Kidney epithelial cell (primary cell): ENCODE data around the gene POLR2B. TPM values are rescaled to one million over a fixed set of nuclear protein-coding genes. Genes with fewer than 3 reads are reported as not detected.
"Not testable (repeated sequence)": the region's sequence is repeated elsewhere in the genome, so short reads cannot be mapped to it uniquely, and the experiment has no call there.

Source experiments
- DNase-seq: peaks from one replicate; pipeline ENCODE4 v3.0.0-alpha.2; 2010; ENCODE audit warnings: low read depth
- H3K27me3 ChIP-seq: 2 replicates; pipeline ENCODE4 v1.6.0; 2011; ENCODE audit warnings: low read length; ENCODE audit not compliant: control insufficient read depth, insufficient read depth
- H3K36me3 ChIP-seq: 2 replicates; pipeline ENCODE4 v1.5.1; 2011; ENCODE audit warnings: low read length; ENCODE audit not compliant: control insufficient read depth, insufficient read depth
- H3K4me3 ChIP-seq: 2 replicates; pipeline ENCODE4 v1.5.1; 2011; ENCODE audit warnings: low read depth, mild to moderate bottlenecking, control low read depth, low read length
- CTCF ChIP-seq: IDR thresholded peaks from 2 replicates; pipeline ENCODE4 v1.5.1; 2011; ENCODE audit warnings: mild to moderate bottlenecking, moderate library complexity, low read length, control low read depth, inconsistent platforms; ENCODE audit not compliant: insufficient read depth, poor library complexity, severe bottlenecking
- total RNA-seq: library from RNA; depleted of rRNA; stranded (reverse); fragments of >200 nt; gene quantifications from 2 replicates; pipeline ENCODE4 v1.2.3, GENCODE V29; 2015

The POLR2B gene
- total RNA-seq, 1 donor from 2014 or later, result 124 TPM

GRCh38 chr4:57048590-57049304 lies 70.1 kb downstream of the POLR2B start:
- Histone ChIP-seq H3K36me3 (peaks cover 3% of the 10 kb centered on the region), H3K27me3 (no peaks in the 10 kb centered on the region), H3K4me3 (no peak overlapping the region)
- TF ChIP-seq CTCF, result no peak
- DNase-seq, result no peak

GRCh38 chr4:57051095-57051494 lies 72.4 kb downstream of the POLR2B start:
- H3K36me3 ChIP-seq, result peaks cover 3% of the 10 kb centered on the region

GRCh38 chr4:57051524-57051923 lies 72.8 kb downstream of the POLR2B start:
- no peak for DNase-seq
- no peak for TF ChIP-seq CTCF
- no peak overlapping the region for H3K4me3 ChIP-seq
- H3K27me3 ChIP-seq, result no peaks in the 10 kb centered on the region
- peaks cover 3% of the 10 kb centered on the region for H3K36me3 ChIP-seq

More at GRCh38 chr4:57051095-57051494, 72.4 kb downstream of the POLR2B start:
- Histone ChIP-seq H3K4me3 (no peak overlapping the region), H3K27me3 (no peaks in the 10 kb centered on the region)
- DNase-seq, result no peak
- TF ChIP-seq CTCF, result no peak

GRCh38 chr4:57053508-57053907 lies 74.8 kb downstream of the POLR2B start:
- Histone ChIP-seq H3K4me3 (no peak overlapping the region), H3K27me3 (no peaks in the 10 kb centered on the region), H3K36me3 (peaks cover 3% of the 10 kb centered on the region)
- peak; percentile 61 for DNase-seq
- TF ChIP-seq CTCF, result no peak

- no peak for TF ChIP-seq CTCF
- Histone ChIP-seq H3K27me3 (no peaks in the 10 kb centered on the region), H3K36me3 (peaks cover 3% of the 10 kb centered on the region), H3K4me3 (no peak overlapping the region)
- no peak for DNase-seq
These were observed 77.2 kb downstream of the POLR2B start for GRCh38 chr4:57055886-57056285.

GRCh38 chr4:57059890-57060716 lies 81.4 kb downstream of the POLR2B start:
- DNase-seq, result no peak
- no peaks in the 10 kb centered on the region for H3K27me3 ChIP-seq
- H3K4me3 ChIP-seq, result no peak overlapping the region
- no peak for TF ChIP-seq CTCF
- H3K36me3 ChIP-seq, result peaks cover 1% of the 10 kb centered on the region

- not testable (repeated sequence) for H3K36me3 ChIP-seq, DNase-seq, H3K27me3 ChIP-seq, H3K4me3 ChIP-seq
These were observed 82.0 kb downstream of the POLR2B start for GRCh38 chr4:57060717-57061067.
